ENCODE results near the gene MED1. TPM values are rescaled to one million over a fixed set of nuclear protein-coding genes. Genes with fewer than 3 reads are reported as not detected.

Gene MED1
- total and polyA plus RNA-seq, 8 donors, result 4.0 to 16.8 (median 10.0) TPM

GRCh38 chr17:39416141-39416540 is 34.9 kb downstream of the MED1 start:
- H3K27me3 ChIP-seq, result no peaks in the 10 kb centered on the region
- H3K36me3 ChIP-seq, result peaks cover 4 to 58% (median 16%) of the 10 kb centered on the region in 3 donors
- no peak for TF ChIP-seq CTCF (IDR thresholded peaks at IDR 0.05)
- ATAC-seq, result no peak
- intact Hi-C loops (cut with DNase I), result no loop called here
- no peak for FAIRE-seq
- H3K9me3 ChIP-seq, result no peaks in the 10 kb centered on the region
- WGBS, 2 donors, result 88 to 91% methylated on average over 1 of the region's 1 CpG
- no peak overlapping the region for H3K27ac ChIP-seq
- no peak for DNase-seq
- H3K4me1 ChIP-seq, result no peaks in the 10 kb centered on the region
- no peak overlapping the region for H3K4me3 ChIP-seq

GRCh38 chr17:39410279-39410678 is 40.8 kb downstream of the MED1 start:
- ATAC-seq (no peak), DNase-seq (peak in 1 of 6 donors; percentile 12), FAIRE-seq (no peak)
- no peak overlapping the region for H3K4me3 ChIP-seq
- no peak overlapping the region for H3K27ac ChIP-seq
- no peaks in the 10 kb centered on the region for H3K27me3 ChIP-seq
- 93 to 98% methylated on average over 13 of the region's 13 CpGs for WGBS, 2 donors
- peaks cover 12 to 55% (median 24%) of the 10 kb centered on the region in 3 donors for H3K36me3 ChIP-seq
- H3K4me1 ChIP-seq, result no peaks in the 10 kb centered on the region
- intact Hi-C loops (cut with DNase I), result no loop called here
- no peak for TF ChIP-seq CTCF (IDR thresholded peaks at IDR 0.05)
- no peaks in the 10 kb centered on the region for H3K9me3 ChIP-seq

DNA sequence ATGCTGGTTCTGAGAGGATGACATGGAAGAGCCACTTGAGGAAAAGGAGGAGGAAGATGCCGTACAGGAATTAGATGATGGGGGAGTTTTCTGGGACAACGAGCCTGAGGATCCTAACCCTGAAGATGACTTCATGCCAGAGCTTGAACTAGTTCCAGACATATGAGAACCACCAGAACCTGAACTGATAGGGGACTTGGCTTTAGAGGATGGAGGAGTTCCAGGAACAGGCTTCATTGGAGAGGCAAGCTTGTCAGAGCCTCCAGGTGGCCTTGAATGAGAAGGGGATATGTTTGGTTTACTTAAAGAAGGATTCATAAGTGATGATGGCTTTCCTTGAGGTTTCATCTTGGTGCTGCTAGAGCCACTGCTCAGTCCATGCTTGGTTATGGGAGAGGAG is 42.7 kb downstream of the MED1 start:
- H3K36me3 ChIP-seq, result peaks cover 12 to 48% (median 18%) of the 10 kb centered on the region in 3 donors
- no peaks in the 10 kb centered on the region for H3K9me3 ChIP-seq
- no peak for ATAC-seq
- H3K27me3 ChIP-seq, result no peaks in the 10 kb centered on the region
- WGBS, 2 donors, result 74 to 86% methylated on average over 2 of the region's 2 CpGs
- TF ChIP-seq CTCF (IDR thresholded peaks at IDR 0.05), result no peak
- no peak overlapping the region for H3K4me3 ChIP-seq
- H3K4me1 ChIP-seq, result no peaks in the 10 kb centered on the region
- peak in 1 of 6 donors; percentile 4 for DNase-seq
- FAIRE-seq, result no peak
- H3K27ac ChIP-seq, result no peak overlapping the region
- intact Hi-C loops (cut with DNase I), result no loop called here

DNA sequence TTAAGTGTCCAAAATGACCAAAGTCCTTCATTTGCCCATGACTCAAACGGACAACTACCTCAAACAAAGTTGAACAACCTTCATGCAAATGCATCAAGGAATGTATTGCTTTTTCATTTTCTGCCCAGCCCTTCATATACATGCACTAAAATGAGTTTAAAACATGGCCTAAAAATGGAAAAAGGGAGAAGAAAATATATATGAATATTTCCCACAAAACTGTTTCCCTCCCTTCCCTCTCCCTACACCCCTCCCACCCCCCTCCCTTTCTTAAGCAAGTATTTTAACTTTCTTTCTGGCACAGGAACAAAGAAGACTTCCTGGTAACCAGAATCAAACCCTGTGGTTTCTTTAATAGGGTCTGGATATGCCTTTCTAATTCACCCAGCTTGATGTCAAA is 44.1 kb downstream of the MED1 start:
- TF ChIP-seq CTCF (IDR thresholded peaks at IDR 0.05), result no peak
- 60 to 76% methylated on average over 1 of the region's 1 CpG for WGBS, 2 donors
- no peaks in the 10 kb centered on the region for H3K4me1 ChIP-seq
- no peak overlapping the region for H3K27ac ChIP-seq
- H3K4me3 ChIP-seq, result no peak overlapping the region
- intact Hi-C loops (cut with DNase I), result no loop called here
- no peaks in the 10 kb centered on the region for H3K9me3 ChIP-seq
- no peak for ATAC-seq
- no peaks in the 10 kb centered on the region for H3K27me3 ChIP-seq
- DNase-seq, result no peak
- FAIRE-seq, result no peak
- peaks cover 8 to 39% (median 18%) of the 10 kb centered on the region in 3 donors for H3K36me3 ChIP-seq

- no peak overlapping the region for H3K27ac ChIP-seq
- 53 to 58% methylated on average over 1 of the region's 1 CpG for WGBS, 2 donors
- FAIRE-seq, result no peak
Measured at GRCh38 chr17:39405436-39405835, 45.6 kb downstream of the MED1 start.

More at GRCh38 chr17:39405436-39405835, 45.6 kb downstream of the MED1 start:
- DNase-seq (no peak), ATAC-seq (no peak)
- no peak for TF ChIP-seq CTCF (IDR thresholded peaks at IDR 0.05)
- no peak overlapping the region for H3K4me3 ChIP-seq
- H3K4me1 ChIP-seq, result no peaks in the 10 kb centered on the region
- intact Hi-C loops (cut with DNase I), result no loop called here
- no peaks in the 10 kb centered on the region for H3K9me3 ChIP-seq
- H3K27me3 ChIP-seq, result no peaks in the 10 kb centered on the region
- H3K36me3 ChIP-seq, result peaks cover 8 to 30% (median 18%) of the 10 kb centered on the region in 3 donors
